ENCODE results near the gene MAFG.

MAFG gene

DNA sequence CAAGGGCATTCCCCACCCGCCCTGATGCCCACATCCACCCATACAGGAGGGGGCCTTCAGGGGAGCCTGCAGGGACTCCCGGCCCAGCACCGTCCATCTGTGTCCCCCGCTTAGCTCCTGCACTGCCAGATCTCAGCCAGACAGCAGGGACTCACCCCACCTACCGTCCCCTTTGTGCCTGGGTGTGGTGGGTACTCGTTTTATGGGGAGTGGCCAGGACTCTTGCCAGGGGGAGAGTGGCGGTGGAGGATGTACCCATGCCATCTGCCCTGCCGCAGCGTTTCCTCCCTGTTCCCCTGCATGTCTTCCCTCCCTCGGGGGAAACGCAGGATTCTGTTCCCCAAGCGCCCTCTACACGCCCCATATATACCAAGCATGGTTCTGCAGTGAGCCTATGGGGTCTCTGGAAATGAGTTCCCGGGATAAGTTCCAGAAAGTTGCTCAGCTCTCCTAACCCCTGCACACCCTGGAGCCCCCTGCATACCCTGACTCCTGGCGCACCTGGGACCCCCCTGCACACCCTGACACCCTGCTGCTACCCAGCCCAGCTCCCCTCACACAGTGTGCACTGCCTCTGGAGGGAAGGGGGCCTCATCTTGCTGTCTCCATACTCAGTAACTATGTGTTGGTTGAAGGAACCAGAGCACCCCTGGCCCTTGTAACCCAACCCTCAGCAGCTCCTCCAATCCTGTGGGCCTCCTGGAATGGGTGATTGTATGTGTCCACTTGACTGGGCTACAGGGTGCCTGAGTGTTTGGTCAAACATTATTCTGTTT, 4.2 kb upstream of the MAFG start:
- ATAC-seq = no peak
- no peak for TF ChIP-seq OSR1 (CRISPR knock-in tag; IDR thresholded peaks at IDR 0.05)
- TF ChIP-seq, protein P1, sequence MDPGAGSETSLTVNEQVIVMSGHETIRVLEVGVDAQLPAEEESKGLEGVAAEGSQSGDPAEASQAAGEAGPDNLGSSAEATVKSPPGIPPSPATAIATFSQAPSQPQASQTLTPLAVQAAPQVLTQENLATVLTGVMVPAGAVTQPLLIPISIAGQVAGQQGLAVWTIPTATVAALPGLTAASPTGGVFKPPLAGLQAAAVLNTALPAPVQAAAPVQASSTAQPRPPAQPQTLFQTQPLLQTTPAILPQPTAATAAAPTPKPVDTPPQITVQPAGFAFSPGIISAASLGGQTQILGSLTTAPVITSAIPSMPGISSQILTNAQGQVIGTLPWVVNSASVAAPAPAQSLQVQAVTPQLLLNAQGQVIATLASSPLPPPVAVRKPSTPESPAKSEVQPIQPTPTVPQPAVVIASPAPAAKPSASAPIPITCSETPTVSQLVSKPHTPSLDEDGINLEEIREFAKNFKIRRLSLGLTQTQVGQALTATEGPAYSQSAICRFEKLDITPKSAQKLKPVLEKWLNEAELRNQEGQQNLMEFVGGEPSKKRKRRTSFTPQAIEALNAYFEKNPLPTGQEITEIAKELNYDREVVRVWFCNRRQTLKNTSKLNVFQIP (CRISPR knock-in tag; IDR thresholded peaks at IDR 0.05; ENCODE audit: borderline replicate concordance, low read depth) = no peak
- no peak for TF ChIP-seq ZNF8 (CRISPR knock-in tag; IDR thresholded peaks at IDR 0.05)
- TF ChIP-seq, protein P2, sequence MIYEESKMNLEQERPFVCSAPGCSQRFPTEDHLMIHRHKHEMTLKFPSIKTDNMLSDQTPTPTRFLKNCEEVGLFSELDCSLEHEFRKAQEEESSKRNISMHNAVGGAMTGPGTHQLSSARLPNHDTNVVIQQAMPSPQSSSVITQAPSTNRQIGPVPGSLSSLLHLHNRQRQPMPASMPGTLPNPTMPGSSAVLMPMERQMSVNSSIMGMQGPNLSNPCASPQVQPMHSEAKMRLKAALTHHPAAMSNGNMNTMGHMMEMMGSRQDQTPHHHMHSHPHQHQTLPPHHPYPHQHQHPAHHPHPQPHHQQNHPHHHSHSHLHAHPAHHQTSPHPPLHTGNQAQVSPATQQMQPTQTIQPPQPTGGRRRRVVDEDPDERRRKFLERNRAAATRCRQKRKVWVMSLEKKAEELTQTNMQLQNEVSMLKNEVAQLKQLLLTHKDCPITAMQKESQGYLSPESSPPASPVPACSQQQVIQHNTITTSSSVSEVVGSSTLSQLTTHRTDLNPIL (CRISPR knock-in tag; IDR thresholded peaks at IDR 0.05; ENCODE audit: low read depth) = no peak
- no peak for TF ChIP-seq CSDC2 (CRISPR knock-in tag; IDR thresholded peaks at IDR 0.05)
- TF ChIP-seq ARNTL (CRISPR knock-in tag; IDR thresholded peaks at IDR 0.05; ENCODE audit: borderline replicate concordance, low read depth) = no peak
- TF ChIP-seq ESRRG (CRISPR knock-in tag; IDR thresholded peaks at IDR 0.05) = no peak
- TF ChIP-seq ISL1 (CRISPR knock-in tag; IDR thresholded peaks at IDR 0.05) = no peak
- no peak for TF ChIP-seq ZFP3 (CRISPR knock-in tag; IDR thresholded peaks at IDR 0.05)
- TF ChIP-seq TOX (CRISPR knock-in tag; IDR thresholded peaks at IDR 0.05; ENCODE audit: borderline replicate concordance) = no peak
- no peak for TF ChIP-seq BACH2 (CRISPR knock-in tag; IDR thresholded peaks at IDR 0.05; ENCODE audit: borderline replicate concordance)
- TF ChIP-seq SNAI2 (CRISPR knock-in tag; IDR thresholded peaks at IDR 0.05) = no peak
- TF ChIP-seq, protein P3, sequence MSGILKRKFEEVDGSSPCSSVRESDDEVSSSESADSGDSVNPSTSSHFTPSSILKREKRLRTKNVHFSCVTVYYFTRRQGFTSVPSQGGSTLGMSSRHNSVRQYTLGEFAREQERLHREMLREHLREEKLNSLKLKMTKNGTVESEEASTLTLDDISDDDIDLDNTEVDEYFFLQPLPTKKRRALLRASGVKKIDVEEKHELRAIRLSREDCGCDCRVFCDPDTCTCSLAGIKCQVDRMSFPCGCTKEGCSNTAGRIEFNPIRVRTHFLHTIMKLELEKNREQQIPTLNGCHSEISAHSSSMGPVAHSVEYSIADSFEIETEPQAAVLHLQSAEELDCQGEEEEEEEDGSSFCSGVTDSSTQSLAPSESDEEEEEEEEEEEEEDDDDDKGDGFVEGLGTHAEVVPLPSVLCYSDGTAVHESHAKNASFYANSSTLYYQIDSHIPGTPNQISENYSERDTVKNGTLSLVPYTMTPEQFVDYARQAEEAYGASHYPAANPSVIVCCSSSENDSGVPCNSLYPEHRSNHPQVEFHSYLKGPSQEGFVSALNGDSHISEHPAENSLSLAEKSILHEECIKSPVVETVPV (CRISPR knock-in tag; IDR thresholded peaks at IDR 0.05) = no peak
- no peak for TF ChIP-seq ZNF565 (CRISPR knock-in tag; conservative IDR thresholded peaks at IDR 0.05; ENCODE audit: low read depth)
- TF ChIP-seq RARB (CRISPR knock-in tag; IDR thresholded peaks at IDR 0.05) = no peak
- no peak for TF ChIP-seq PPARA (CRISPR knock-in tag; IDR thresholded peaks at IDR 0.05; ENCODE audit: borderline replicate concordance)
- TF ChIP-seq ZFP30 (CRISPR knock-in tag; IDR thresholded peaks at IDR 0.05) = no peak
- TF ChIP-seq TCF4 (CRISPR knock-in tag; IDR thresholded peaks at IDR 0.05; ENCODE audit: borderline replicate concordance) = no peak
- no peak for TF ChIP-seq TSHZ2 (CRISPR knock-in tag; IDR thresholded peaks at IDR 0.05)

DNA sequence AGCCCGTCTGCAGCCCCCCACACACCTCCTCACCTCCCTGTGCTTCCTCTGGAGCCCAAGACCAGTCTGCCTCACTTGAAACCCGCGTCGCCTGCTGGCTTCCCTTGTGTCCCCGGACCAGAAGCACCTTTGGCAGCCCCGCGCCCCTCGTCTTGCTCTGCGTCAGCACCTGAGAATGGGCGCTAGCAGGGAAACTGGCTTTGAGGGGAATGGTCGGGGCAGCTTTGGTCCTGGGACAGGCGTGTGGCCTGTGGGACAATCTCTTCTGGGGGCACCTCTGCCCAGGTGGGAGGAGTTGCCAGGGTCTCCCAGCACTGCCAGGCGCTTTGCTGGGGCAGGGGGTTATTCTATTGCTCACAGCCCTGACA, 3.6 kb upstream of the MAFG start:
- TF ChIP-seq PPARA (CRISPR knock-in tag; IDR thresholded peaks at IDR 0.05; ENCODE audit: borderline replicate concordance) = no peak
- no peak for TF ChIP-seq ESRRG (CRISPR knock-in tag; IDR thresholded peaks at IDR 0.05)
- TF ChIP-seq ZFP3 (CRISPR knock-in tag; IDR thresholded peaks at IDR 0.05) = no peak
- TF ChIP-seq, protein P3 (CRISPR knock-in tag; IDR thresholded peaks at IDR 0.05) = no peak
- TF ChIP-seq, protein P2 (CRISPR knock-in tag; IDR thresholded peaks at IDR 0.05; ENCODE audit: low read depth) = no peak
- no peak for ATAC-seq
